HEK293T (cell line): Measurements from ENCODE around the gene CEP41.

ENCODE experiments used
- FOXM1 ChIP-seq: fragments of 450-650 bp; IDR thresholded peaks from 2 replicates; pipeline ENCODE4 v1.6.1; 2017; ENCODE audit warnings: mild to moderate bottlenecking, borderline replicate concordance
- SP1 ChIP-seq: fragments of 450-650 bp; IDR thresholded peaks from 2 replicates; pipeline ENCODE4 v1.6.1; 2017
- ZNF384 ChIP-seq: fragments of 450-650 bp; IDR thresholded peaks from 2 replicates; pipeline ENCODE4 v1.6.1; 2016

DNA sequence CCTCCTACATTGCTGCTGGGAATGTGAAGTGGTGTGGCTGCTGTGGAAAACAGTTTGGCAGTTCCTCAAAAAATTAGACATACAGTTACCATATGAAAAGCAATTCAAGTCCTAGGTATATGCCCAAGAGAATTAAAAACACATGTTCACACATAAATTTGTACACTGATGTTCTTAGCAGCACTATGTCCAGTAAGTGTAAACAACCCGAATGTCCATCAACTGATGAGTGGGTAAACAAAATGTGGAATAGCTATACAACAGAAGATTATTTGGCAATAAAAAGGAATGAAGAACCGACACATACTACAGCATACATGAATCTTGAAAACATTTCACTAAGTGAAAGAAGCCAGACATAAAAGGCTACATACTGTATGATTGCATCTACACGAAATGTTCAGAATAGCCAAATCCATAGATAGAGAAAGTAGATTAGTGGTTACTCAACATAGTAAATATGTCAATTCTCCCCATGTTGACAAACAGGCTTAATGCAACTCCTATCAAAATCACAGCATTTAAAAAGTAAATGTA is 17.2 kb downstream of the CEP41 start:
- TF ChIP-seq ZNF384 (no peak), FOXM1 (no peak), SP1 (no peak)
